Measurements from ENCODE around the gene TTC17.
"Not testable (repeated sequence)": the region's sequence is repeated elsewhere in the genome, so short reads cannot be mapped to it uniquely, and the experiment has no call there.

Gene TTC17, protein sequence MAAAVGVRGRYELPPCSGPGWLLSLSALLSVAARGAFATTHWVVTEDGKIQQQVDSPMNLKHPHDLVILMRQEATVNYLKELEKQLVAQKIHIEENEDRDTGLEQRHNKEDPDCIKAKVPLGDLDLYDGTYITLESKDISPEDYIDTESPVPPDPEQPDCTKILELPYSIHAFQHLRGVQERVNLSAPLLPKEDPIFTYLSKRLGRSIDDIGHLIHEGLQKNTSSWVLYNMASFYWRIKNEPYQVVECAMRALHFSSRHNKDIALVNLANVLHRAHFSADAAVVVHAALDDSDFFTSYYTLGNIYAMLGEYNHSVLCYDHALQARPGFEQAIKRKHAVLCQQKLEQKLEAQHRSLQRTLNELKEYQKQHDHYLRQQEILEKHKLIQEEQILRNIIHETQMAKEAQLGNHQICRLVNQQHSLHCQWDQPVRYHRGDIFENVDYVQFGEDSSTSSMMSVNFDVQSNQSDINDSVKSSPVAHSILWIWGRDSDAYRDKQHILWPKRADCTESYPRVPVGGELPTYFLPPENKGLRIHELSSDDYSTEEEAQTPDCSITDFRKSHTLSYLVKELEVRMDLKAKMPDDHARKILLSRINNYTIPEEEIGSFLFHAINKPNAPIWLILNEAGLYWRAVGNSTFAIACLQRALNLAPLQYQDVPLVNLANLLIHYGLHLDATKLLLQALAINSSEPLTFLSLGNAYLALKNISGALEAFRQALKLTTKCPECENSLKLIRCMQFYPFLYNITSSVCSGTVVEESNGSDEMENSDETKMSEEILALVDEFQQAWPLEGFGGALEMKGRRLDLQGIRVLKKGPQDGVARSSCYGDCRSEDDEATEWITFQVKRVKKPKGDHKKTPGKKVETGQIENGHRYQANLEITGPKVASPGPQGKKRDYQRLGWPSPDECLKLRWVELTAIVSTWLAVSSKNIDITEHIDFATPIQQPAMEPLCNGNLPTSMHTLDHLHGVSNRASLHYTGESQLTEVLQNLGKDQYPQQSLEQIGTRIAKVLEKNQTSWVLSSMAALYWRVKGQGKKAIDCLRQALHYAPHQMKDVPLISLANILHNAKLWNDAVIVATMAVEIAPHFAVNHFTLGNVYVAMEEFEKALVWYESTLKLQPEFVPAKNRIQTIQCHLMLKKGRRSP

DNA sequence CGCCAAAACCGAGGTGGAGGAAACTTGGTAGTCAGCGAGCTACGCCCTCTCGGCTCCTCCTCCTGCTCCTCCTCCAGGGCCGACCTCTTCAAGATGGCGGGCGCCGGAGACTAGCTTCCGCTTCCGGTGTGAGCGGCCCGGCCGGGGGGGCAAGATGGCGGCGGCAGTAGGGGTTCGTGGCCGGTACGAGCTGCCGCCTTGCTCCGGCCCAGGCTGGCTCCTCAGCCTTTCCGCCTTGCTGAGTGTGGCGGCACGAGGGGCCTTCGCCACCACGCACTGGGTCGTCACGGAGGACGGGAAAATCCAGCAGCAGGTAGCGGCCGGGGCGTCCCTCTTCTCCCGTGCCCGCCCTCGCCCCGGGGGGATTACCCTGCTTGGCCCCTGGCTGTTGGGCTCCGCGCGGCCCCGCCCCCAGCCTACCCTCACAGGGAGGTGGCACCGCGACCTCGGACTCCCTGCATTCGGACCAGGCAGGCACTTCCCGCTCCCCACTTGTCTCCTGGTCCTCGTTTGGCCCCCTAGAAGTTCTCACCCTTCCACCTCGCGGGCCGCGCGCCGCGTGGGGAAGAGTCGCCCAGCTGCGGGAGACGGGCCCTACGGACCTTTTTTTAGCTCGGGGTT is at the start of gene TTC17:
Gene TTC17 (plus strand): TSS at position 120 of the 621 bp plus-strand sequence. CDS start 35 bp downstream, at position 155.
- peak; percentile 81 to 88 (median 81) for DNase-seq (ENCODE audit: low read depth in 2 of 3, low spot score in 2 of 3)

DNA sequence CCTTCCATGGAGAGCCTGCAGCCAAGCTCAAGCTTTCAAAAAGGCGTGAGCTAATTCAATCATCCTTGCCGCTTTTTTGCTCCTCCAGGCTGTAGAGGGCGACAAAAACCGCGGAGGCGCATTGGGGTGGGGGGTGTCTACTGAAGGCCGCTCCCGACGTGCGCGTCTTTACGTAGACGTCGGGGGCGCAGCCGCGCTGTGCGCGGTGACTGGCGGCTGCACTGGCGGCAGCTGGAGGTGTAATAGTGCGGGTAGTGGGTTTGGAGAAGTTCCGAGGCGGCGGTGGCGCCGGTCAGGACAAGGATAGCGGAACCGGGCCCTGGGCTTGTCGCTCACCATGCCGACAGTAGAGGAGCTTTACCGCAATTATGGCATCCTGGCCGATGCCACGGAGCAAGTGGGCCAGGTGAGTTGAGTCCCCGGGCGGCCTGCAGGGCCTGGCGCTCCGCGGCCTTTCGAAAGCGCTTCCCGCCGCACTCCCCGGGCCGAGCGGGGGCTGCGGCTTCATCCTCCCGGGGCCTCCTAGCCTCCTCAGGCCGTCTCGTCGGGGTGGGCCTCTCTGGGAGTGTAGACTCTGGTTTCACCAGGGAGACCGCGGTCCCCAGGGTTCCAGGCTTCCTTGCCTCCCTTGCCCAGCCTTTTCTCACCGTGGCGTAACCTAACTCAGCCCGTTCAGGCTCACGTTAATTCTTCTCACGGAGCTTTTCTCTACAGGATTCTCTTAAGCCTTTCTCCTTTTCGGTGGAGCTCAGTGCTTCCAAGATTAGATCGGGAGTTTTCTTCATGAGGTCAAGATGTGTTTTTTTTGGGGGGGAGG is 46.7 kb upstream of the TTC17 start, which contains the start of gene API5:
Gene API5 (plus strand): TSS at position 206 of the 817 bp plus-strand sequence. CDS start 132 bp downstream, at position 338.
- peak; percentile 71 to 83 (median 75) for DNase-seq (ENCODE audit: low read depth in 2 of 3, low spot score in 2 of 3)

DNA sequence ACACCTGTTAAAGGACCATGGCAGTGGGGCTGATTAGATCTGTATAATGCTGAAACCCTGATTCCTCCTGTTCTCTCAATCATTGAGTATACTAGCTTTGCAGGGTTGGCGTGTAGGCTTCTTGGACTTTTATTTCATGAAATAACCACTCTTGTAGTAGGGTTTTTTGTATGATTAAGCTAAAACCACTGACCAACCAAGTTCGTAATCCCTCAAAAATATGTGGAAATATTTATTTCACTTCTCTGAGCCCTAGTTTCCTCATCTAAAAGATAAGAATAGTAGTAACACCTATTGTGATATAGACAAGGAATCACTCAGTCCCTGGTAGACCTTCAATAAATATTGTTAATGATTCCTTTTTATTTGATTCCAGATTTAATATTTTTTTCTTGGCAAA is 42.8 kb upstream of the TTC17 start:
- DNase-seq (ENCODE audit: low read depth in 2 of 3, low spot score in 2 of 3) = no peak

DNA sequence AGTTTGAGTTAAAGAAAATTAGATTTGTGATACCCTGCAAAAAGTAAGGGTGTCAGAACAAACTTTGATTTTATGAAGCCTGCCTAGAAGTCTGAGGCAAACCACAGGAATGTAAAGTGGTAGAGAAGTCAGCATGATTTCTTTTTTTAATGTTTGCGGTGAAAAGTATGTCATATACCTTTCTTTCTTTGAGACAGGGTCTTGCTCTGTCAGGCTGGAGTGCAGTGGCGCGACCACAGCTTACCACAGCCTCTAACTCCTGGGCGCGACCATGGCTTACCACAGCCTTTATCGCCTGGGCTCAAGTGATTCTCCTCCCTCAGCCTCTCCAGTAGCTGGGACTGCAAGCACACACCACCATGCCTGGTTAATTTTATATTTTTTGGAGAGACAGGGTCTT is 42.3 kb upstream of the TTC17 start:
- DNase-seq (ENCODE audit: low read depth in 2 of 3, low spot score in 2 of 3) = peak in 1 of 3 experiments; percentile 15

- no peak for DNase-seq (ENCODE audit: low read depth in 2 of 3, low spot score in 2 of 3)
Observed at GRCh38 chr11:43327987-43328386, 30.7 kb upstream of the TTC17 start.

DNA sequence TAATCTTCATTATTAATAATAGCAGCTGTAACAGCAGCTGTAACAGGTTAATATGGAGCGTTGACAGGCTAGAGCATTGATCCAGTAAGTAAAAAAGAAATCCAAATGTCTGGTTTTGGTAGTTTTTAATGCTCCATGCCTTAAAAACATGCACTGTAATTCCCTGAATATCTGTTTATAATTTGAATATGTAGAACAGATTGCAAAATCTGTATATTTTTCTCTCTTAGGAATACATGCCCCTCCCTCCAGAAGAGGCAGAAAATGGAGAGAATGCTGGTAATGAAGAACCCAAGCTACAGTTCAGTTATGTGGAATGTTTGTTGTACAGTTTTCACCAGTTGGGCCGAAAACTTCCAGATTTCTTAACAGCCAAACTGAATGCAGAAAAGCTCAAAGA is 30.2 kb upstream of the TTC17 start:
- no peak for DNase-seq (ENCODE audit: low read depth in 2 of 3, low spot score in 2 of 3)

GRCh38 chr11:43341159-43341558 is 17.6 kb upstream of the TTC17 start:
- DNase-seq (ENCODE audit: low read depth in 2 of 3, low spot score in 2 of 3) = no peak

DNA sequence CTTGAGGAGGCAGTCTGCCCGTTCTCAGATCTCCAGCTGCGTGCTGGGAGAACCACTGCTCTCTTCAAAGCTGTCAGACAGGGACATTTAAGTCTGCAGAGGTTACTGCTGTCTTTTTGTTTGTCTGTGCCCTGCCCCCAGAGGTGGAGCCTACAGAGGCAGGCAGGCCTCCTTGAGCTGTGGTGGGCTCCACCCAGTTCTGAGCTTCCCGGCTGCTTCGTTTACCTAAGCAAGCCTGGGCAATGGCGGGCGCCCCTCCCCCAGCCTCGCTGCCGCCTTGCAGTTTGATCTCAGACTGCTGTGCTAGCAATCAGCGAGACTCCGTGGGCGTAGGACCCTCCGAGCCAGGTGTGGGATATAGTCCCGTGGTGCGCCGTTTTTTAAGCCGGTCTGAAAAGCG is 7.3 kb upstream of the TTC17 start:
- not testable (repeated sequence) for DNase-seq (ENCODE audit: low read depth in 2 of 3, low spot score in 2 of 3)

GRCh38 chr11:43354311-43354710 is 4.4 kb upstream of the TTC17 start:
- DNase-seq (ENCODE audit: low read depth in 2 of 3, low spot score in 2 of 3) = no peak

DNA sequence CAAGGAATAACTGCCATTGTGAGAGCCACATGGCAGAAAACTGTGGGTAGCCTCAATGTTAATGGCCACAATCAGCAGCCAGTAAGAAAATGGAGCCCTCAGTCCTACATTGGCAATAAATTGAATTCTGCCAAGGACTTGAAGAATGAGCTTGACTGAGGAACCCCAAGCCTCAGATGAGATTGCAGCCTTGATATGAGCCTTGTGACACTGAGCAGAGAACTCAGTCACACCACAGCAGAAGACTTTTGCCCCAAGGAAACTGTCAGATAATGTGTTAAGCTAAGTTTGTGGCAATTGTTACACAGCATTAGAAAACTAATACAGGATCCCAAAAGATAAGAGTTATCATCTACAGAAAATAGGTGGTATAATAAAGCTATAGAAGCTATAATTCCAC is 2.4 kb upstream of the TTC17 start:
- DNase-seq (ENCODE audit: low read depth in 2 of 3, low spot score in 2 of 3) = no peak

GRCh38 chr11:43358279-43358800 is 380 bp upstream of the TTC17 start:
- no peak for DNase-seq (ENCODE audit: low read depth in 2 of 3, low spot score in 2 of 3)

- peak in 1 of 3 experiments; percentile 20 for DNase-seq (ENCODE audit: low read depth in 2 of 3, low spot score in 2 of 3)
Observed at GRCh38 chr11:43359422-43359818, 700 bp downstream of the TTC17 start.

GRCh38 chr11:43360361-43361032 is 1.8 kb downstream of the TTC17 start:
- no peak for DNase-seq (ENCODE audit: low read depth in 2 of 3, low spot score in 2 of 3)

DNA sequence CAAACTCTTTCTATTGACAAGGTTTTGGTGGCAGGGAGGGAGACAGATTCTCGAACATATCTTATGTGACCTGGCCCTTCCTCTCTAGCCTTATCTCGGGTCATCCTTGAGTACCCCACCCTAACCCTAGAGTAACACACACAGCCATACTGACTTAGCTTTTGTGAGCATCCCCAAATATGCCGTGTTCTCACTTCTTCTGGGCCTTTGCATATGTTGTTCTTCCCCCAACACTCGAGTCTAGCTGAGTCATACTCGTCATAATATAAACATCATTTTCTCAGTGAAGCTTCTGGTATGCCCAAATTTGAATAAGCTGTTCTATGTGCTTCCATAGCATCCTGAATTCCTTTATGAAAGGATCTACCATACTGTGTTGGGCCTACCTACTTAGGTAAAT is 8.0 kb downstream of the TTC17 start:
- DNase-seq (ENCODE audit: low read depth in 2 of 3, low spot score in 2 of 3) = no peak

GRCh38 chr11:43367382-43368178 is 8.9 kb downstream of the TTC17 start:
- DNase-seq (ENCODE audit: low read depth in 2 of 3, low spot score in 2 of 3) = no peak

GRCh38 chr11:43376065-43376464 is 17.3 kb downstream of the TTC17 start:
- no peak for DNase-seq (ENCODE audit: low read depth in 2 of 3, low spot score in 2 of 3)

GRCh38 chr11:43376594-43376993 is 17.9 kb downstream of the TTC17 start:
- no peak for DNase-seq (ENCODE audit: low read depth in 2 of 3, low spot score in 2 of 3)

DNA sequence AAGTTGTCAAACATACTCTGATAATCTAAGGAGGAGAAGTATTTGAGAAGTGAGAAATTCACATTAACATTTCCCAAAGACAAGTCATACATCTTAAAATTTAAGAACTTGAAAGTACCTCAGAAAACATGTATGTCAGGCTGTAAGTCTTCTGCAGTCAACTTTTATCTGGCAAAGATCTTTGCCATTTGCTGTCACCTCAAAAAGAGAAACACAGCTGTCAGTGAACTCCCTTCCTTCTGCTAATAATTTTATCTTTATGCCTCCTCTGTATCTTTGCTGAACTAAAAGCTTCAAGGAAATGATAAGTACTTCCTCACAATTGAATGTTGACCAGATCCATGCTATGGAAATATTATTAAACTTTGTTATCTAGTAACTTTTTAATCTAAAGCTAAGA is 18.7 kb downstream of the TTC17 start:
- no peak for DNase-seq (ENCODE audit: low read depth in 2 of 3, low spot score in 2 of 3)

Measured in activated CD8-positive, alpha-beta memory T cell treated with anti-CD3 and anti-CD28 coated beads for 48 hours (primary cell).